Stimulated activated CD4-positive, alpha-beta T cell treated with anti-CD3 and anti-CD28 coated beads, Interleukin-1b, Interleukin-23, amount 100 ng/mL, for 1 hour (primary cell): ENCODE measurements around the gene AFM.
"Not testable (repeated sequence)": the region's sequence is repeated elsewhere in the genome, so short reads cannot be mapped to it uniquely, and the experiment has no call there.

Experiments used
- DNase-seq, 2 donors: peaks; one replicate each; pipeline ENCODE4 v3.0.0-alpha.2; 2020; ENCODE audit warnings: low read depth in 2 of 2

The AFM gene

GRCh38 chr4:73507541-73507940 is 26.0 kb downstream of the AFM start:
- DNase-seq = no peak

DNA sequence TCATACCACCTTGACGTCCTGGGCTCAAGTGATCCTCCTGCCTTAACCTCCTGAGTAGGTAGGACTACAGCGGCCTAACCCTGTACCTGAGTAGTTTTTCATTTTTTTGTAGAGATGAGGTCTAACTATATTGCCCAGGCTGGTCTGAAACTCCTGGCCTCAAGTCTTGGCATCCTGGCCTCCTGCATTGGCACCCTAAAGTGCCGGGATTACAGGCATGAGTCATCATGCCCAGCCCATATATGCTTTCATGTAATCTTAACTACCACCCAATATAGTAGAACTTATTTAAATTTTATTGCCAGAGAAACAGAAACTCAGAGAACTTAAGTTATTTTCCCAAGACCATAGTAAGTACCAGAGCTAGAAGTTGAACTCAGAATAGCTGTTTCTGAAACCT is 27.1 kb downstream of the AFM start:
- no peak for DNase-seq

DNA sequence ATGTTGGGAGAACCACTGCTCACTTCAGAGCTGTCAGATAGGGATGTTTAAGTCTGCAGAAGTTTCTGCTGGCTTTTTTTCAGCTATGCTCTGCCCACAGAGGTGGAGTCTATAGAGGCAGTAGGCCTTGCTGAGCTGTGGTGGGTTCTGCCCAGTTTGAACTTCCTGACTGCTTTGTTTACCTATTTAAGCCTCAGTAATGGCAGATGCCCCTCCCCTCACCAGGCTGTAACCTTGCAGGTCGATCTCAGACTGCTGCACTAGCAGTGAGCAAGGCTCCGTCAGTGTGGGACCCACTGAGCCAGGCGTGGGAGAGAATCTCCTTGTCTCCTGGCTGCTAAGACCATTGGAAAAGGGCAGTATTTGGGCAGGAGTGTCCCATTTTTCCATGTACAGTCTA is 36.8 kb downstream of the AFM start:
- DNase-seq = no peak

- DNase-seq = no peak
These were observed 39.3 kb downstream of the AFM start for GRCh38 chr4:73520821-73521220.

DNA sequence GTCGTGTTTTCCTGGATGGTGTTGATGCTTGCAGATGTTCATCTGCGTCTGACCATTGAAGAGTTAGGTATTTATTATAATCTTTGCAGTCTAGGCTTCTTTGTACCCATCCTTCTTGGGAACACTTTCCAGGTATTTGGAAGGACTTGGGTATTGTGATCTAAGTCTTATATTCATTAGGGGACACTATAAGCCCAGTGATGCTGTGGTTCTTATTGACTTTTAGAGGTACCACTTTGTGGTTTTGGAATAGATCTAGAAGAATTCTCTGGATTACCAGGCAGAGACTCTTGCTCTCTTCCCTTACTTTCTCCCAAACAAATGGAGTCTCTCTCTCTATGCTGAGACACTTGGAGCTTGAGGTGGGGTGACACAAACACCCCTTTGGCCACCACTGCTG is 41.6 kb downstream of the AFM start:
- no peak for DNase-seq

DNA sequence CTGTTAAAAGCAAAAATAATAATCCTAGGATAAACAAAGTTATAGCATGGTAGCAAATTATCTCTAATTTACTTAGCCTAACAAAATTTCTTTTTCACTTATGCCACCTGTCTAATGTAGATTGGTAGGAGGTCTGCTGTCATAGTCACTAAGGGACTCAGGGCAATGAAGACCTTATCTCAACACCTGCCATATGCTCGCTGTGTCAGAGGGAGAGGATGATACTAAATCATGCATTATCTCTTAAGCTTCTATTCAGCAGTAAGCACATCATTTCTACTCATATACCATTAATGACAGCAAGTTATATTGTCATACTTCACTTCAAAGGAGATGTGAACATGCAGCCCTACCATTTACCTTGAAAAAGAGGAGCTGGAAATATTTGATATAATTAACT is 44.1 kb downstream of the AFM start:
- no peak for DNase-seq

DNA sequence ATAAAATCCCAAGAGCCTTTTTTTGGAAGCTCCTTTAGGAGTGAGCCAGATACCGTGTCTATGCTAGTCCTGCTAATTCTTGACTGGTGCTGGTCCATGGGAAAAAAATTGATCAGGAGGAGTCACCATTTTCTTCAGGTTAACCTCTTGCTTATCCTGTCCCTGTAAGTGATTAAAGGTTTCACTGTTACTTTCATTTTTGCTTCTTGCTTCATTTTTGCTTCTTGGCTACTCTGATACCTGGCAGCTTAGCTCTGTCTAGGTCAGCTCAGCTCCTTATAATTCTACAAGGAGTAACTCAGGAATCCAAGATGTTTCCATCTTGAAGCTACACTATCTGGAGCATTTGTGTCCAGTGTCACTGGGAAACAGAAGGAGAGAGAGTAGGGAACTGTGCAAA is 45.7 kb downstream of the AFM start:
- no peak for DNase-seq

- DNase-seq = no peak
These were observed 46.6 kb downstream of the AFM start for GRCh38 chr4:73528171-73528570.

GRCh38 chr4:73533515-73534422 is 52.2 kb downstream of the AFM start:
- no peak for DNase-seq

DNA sequence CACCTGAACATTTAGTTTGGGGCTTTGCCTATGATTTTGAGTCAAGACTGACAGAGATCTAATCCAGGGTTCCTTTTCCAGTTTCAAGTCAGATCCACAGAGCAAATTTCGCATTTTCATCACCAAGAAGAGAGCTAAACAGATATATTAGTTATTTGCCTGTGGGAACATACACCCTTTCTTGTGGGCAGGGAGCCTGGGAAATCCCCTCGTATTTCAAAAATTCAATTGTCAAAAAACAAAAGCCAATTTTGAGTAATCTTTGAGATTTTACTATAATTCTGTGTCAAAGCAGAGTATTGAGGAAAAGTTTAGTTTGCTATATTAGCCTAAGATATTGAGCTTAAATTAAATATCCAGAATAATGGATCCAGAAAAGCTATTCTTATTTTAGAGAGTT is 56.6 kb downstream of the AFM start:
- no peak for DNase-seq

- DNase-seq = no peak
These were observed 57.8 kb downstream of the AFM start for GRCh38 chr4:73539386-73539785.

DNA sequence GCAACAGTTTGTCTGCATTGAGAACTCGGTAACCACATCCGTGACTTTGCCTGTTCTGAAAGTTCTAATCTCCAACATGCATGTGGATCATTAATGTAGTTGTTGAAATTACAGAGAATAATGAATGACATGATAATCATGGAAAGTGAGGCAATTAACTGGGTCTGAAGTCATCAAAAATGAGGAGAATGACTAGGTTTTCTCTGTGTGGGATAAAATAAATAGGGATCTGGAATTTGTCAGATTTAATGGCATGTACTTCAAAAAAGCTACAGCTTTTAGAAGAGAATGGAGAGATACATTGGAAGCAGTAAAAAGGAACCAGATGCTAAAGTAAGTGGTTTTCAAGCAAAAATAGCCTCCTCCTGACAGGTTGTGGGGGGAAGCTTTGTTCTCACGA is 59.3 kb downstream of the AFM start:
- DNase-seq = no peak

DNA sequence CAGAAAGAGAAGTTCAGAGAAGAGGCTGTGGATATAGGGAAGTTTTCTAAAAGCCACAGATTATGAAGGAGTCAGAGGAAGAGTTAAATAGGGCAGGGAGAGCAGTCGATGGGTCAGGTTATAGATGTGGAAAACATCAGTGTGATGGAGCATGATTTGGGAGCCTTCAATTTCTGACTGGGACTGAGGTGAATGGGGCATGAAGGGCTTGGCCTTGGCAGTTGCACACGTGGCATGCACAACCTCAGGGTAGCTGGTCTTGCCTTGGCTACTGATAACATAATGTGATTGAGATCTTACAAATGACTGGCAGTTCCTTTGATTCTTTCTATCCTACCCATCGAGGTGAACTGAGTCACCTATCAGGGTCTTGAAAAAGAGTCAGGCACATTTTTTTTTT is 59.7 kb downstream of the AFM start:
- no peak for DNase-seq

GRCh38 chr4:73544620-73545019 is 63.1 kb downstream of the AFM start:
- DNase-seq = no peak

DNA sequence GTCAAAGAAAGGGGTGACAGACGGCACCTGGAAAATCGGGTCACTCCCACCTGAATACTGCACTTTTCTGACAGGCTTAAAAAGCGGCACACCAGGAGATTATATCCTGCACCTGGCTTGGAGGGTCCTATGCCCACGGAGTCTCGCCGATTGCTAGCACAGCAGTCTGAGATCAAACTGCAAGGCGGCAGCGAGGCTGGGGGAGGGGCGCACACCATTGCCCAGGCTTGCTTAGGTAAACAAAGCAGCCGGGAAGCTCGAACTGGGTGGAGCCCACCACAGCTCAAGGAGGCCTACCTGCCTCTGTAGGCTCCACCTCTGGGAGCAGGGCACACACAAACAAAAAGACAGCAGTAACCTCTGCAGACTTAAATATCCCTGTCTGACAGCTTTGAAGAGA is 69.3 kb downstream of the AFM start:
- not testable (repeated sequence) for DNase-seq
